HCT116 (cell line): ENCODE measurements around the gene SAMD4B. TPM values are rescaled to one million over a fixed set of nuclear protein-coding genes. Genes with fewer than 3 reads are reported as not detected.

ENCODE experiments used
- ATAC-seq: fragments of 200-7000 bp; cut with Tn5 transposase; 2 replicates; pipeline ENCODE4 v1.9.1; 2020; ENCODE audit warnings: mild to moderate bottlenecking, moderate library complexity
- BruUV-seq: library from RNA; stranded (reverse); fragments of 400-500 nt; replicated peaks from 2 replicates; lab custom pipeline; 2021; lab: Mats Ljungman, UMichigan
- CTCF ChIA-PET: fragments of 300-600 bp; sonication (Branson Sonifier 250); formaldehyde crosslinking; loops from one replicate; lab custom pipeline; 2021; ENCODE audit warnings: antibody characterized with exemption; lab: Charles Lee
- POLR2A ChIA-PET: fragments of 300-600, 350-600 bp; sonication (Branson Sonifier 250); formaldehyde crosslinking; loops from one replicate; lab custom pipeline; 2021; ENCODE audit warnings: antibody characterized with exemption; lab: Charles Lee
- RAD21 ChIA-PET, 2 experiments: fragments of 300-600 bp; sonication (Branson Sonifier 250); formaldehyde crosslinking; loops; one replicate each; lab custom pipeline; 2023; ENCODE audit warnings: low total read pairs in 2 of 2; ENCODE audit not compliant: uncharacterized antibody in 2 of 2, unreplicated experiment in 2 of 2, low non-redundant PET in 1 of 2; lab: Charles Lee
- DNase-seq: peaks from one replicate; pipeline ENCODE4 v3.0.0-alpha.2; 2010; ENCODE audit warnings: low read depth, low spot score
- H2AFZ ChIP-seq: fragments of 200-600 bp; shearing (Covaris generic), sonication (generic); 2 replicates; pipeline ENCODE4 v1.6.1; 2017; ENCODE audit warnings: low read depth, mixed run types, mixed read lengths, antibody characterized with exemption, low read length; ENCODE audit not compliant: poor library complexity, severe bottlenecking
- H3K27ac ChIP-seq: 2 replicates; pipeline ENCODE4 v1.5.1; 2012; ENCODE audit warnings: low read depth, low read length
- H3K27me3 ChIP-seq: fragments of 200-600 bp; sonication (generic); 2 replicates; pipeline ENCODE4 v1.6.1; 2016; ENCODE audit warnings: mixed run types, low read length, mixed read lengths; ENCODE audit not compliant: insufficient read depth
- H3K36me3 ChIP-seq, 2 experiments: fragments of 200-500 bp in 1 of 2; fragments of 200-600 bp in 1 of 2; sonication (Bioruptor generic) in 1 of 2; sonication (generic) in 1 of 2; 2 replicates each; pipeline versions ENCODE4 v1.5.1 to v1.6.1; 2014 to 2016; ENCODE audit warnings: low read length in 2 of 2, inconsistent platforms in 1 of 2, mixed read lengths in 1 of 2, mixed run types in 1 of 2; ENCODE audit not compliant: insufficient read depth in 2 of 2, control insufficient read depth in 1 of 2
- H3K4me1 ChIP-seq, 2 experiments: fragments of 200-600 bp in 1 of 2; sonication (generic) in 1 of 2; 2 replicates each; pipeline versions ENCODE4 v1.5.1 to v1.6.1; 2012 to 2017; ENCODE audit warnings: low read length in 2 of 2, inconsistent platforms in 1 of 2, mild to moderate bottlenecking in 1 of 2, mixed read lengths in 1 of 2, mixed run types in 1 of 2, moderate library complexity in 1 of 2; ENCODE audit not compliant: insufficient read depth in 2 of 2, control insufficient read depth in 1 of 2
- H3K4me2 ChIP-seq: fragments of 200-600 bp; sonication (generic); 2 replicates; pipeline ENCODE4 v1.6.1; 2017; ENCODE audit warnings: mixed run types, low read length, mixed read lengths
- H3K4me3 ChIP-seq, 2 experiments: fragments of 200-600 bp in 1 of 2; sonication (generic) in 1 of 2; replicated peaks in 1 of 2; 2 replicates each; pipeline ENCODE4 v1.5.1; 2011 to 2016; ENCODE audit warnings: low read length in 2 of 2, control low read depth in 1 of 2, low read depth in 1 of 2, mild to moderate bottlenecking in 1 of 2, mixed read lengths in 1 of 2, mixed run types in 1 of 2
- H3K79me2 ChIP-seq: fragments of 200-600 bp; sonication (generic); 2 replicates; pipeline ENCODE4 v1.6.1; 2017; ENCODE audit warnings: mild to moderate bottlenecking, mixed run types, low read length, moderate library complexity, mixed read lengths; ENCODE audit not compliant: insufficient read depth
- H3K9ac ChIP-seq: fragments of 200-600 bp; sonication (generic); 2 replicates; pipeline ENCODE4 v1.6.1; 2016; ENCODE audit warnings: low read length, mixed read lengths
- H3K9me2 ChIP-seq: fragments of 200-600 bp; sonication (generic), shearing (Covaris generic); 2 replicates; pipeline ENCODE4 v1.6.1; 2017; ENCODE audit warnings: mixed run types, mild to moderate bottlenecking, moderate library complexity; ENCODE audit not compliant: insufficient read depth
- H3K9me3 ChIP-seq, 2 experiments: fragments of 200-500 bp in 1 of 2; fragments of 200-600 bp in 1 of 2; sonication (Bioruptor generic) in 1 of 2; sonication (generic) in 1 of 2; 2 replicates each; pipeline ENCODE4 v1.6.1; 2014 to 2017; ENCODE audit warnings: low read length in 2 of 2, mixed read lengths in 2 of 2, inconsistent platforms in 1 of 2, low read depth in 1 of 2, mild to moderate bottlenecking in 1 of 2, mixed run types in 1 of 2, moderate library complexity in 1 of 2; ENCODE audit not compliant: control insufficient read depth in 1 of 2, insufficient read depth in 1 of 2
- H4K20me1 ChIP-seq: fragments of 200-600 bp; sonication (generic), shearing (Covaris generic); 2 replicates; pipeline ENCODE4 v1.6.1; 2017; ENCODE audit warnings: mixed run types, mild to moderate bottlenecking, moderate library complexity; ENCODE audit not compliant: insufficient read depth
- CEBPB ChIP-seq: IDR thresholded peaks from 2 replicates; pipeline ENCODE4 v1.6.1; 2012; ENCODE audit warnings: low read depth
- EGR1 ChIP-seq: IDR thresholded peaks from 2 replicates; pipeline ENCODE4 v1.6.1; 2012; ENCODE audit warnings: low read depth
- FOSL1 ChIP-seq: IDR thresholded peaks from 2 replicates; pipeline ENCODE4 v1.6.1; 2012; ENCODE audit warnings: low read depth
- JUND ChIP-seq: IDR thresholded peaks from 2 replicates; pipeline ENCODE4 v1.6.1; 2012
- intact Hi-C: fragments of 100-400 bp; cut with micrococcal nuclease; formaldehyde crosslinking; loops from 2 replicates; pipeline ENCODE4 v1.10.0; 2022
- total RNA-seq: library from RNA; stranded (reverse); gene quantifications from one replicate; pipeline ENCODE4 v1.2.1, GENCODE V29; 2021; ENCODE audit not compliant: unreplicated experiment
- TF ChIP-seq, protein P1 (sequence below), 3 experiments: fragments of 200-600 bp in 1 of 3; sonication (generic) in 1 of 3; IDR thresholded peaks in 2 of 3; conservative IDR thresholded peaks in 1 of 3; 2 replicates each; pipeline ENCODE4 v1.5.1; 2012 to 2017; ENCODE audit warnings: low read depth in 2 of 3, low read length in 2 of 3, antibody characterized with exemption in 1 of 3, borderline replicate concordance in 1 of 3, control low read depth in 1 of 3, mild to moderate bottlenecking in 1 of 3, mixed read lengths in 1 of 3, mixed run types in 1 of 3, moderate library complexity in 1 of 3; ENCODE audit not compliant: insufficient read depth in 1 of 3
- TF ChIP-seq, protein P2 (sequence below): IDR thresholded peaks from 2 replicates; pipeline ENCODE4 v1.6.1; 2011; ENCODE audit warnings: mild to moderate bottlenecking, low read length, moderate library complexity; ENCODE audit not compliant: insufficient replicate concordance; ENCODE audit errors: extremely low read depth

The SAMD4B gene
- total RNA-seq, 1 experiment from 2014 or later: 127 TPM

DNA sequence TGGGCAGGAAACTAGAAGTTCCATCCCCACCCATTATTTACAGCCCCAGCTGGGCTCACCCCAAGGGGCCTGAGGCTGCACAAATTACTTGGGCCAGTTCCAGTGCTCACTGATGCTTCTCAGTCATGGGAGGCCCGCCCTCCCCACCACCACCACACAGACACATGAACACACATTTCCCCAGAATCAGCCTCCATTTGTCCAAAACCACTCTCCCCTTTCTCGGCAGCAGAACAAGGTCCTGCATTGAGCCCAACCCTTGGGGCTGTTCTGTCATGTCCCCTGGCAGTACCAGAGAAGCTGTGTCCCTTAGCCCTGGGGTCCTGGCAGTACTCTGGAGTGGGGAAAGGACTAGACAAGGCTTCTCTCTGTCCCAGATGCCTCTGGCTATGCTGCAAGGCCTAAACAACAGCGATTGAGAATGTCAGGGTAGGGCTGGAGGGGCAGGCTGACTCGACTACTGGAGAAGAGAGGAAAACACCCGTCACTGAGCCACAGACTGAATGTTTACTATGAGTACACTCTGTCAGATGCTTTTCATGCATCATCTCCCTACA is 21.8 kb downstream of the SAMD4B start:
- no peak for DNase-seq
- TF ChIP-seq JUND: no peak
- TF ChIP-seq FOSL1: no peak
- TF ChIP-seq, protein P1, sequence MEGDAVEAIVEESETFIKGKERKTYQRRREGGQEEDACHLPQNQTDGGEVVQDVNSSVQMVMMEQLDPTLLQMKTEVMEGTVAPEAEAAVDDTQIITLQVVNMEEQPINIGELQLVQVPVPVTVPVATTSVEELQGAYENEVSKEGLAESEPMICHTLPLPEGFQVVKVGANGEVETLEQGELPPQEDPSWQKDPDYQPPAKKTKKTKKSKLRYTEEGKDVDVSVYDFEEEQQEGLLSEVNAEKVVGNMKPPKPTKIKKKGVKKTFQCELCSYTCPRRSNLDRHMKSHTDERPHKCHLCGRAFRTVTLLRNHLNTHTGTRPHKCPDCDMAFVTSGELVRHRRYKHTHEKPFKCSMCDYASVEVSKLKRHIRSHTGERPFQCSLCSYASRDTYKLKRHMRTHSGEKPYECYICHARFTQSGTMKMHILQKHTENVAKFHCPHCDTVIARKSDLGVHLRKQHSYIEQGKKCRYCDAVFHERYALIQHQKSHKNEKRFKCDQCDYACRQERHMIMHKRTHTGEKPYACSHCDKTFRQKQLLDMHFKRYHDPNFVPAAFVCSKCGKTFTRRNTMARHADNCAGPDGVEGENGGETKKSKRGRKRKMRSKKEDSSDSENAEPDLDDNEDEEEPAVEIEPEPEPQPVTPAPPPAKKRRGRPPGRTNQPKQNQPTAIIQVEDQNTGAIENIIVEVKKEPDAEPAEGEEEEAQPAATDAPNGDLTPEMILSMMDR (IDR thresholded peaks at IDR 0.05 in 2 of 3, conservative IDR thresholded peaks at IDR 0.05 in 1 of 3; ENCODE audit: borderline replicate concordance in 1 of 3, insufficient read depth in 1 of 3, low read depth in 2 of 3, low read length in 2 of 3): no peak
- TF ChIP-seq EGR1: no peak
- TF ChIP-seq CEBPB: no peak
- TF ChIP-seq, protein P2, sequence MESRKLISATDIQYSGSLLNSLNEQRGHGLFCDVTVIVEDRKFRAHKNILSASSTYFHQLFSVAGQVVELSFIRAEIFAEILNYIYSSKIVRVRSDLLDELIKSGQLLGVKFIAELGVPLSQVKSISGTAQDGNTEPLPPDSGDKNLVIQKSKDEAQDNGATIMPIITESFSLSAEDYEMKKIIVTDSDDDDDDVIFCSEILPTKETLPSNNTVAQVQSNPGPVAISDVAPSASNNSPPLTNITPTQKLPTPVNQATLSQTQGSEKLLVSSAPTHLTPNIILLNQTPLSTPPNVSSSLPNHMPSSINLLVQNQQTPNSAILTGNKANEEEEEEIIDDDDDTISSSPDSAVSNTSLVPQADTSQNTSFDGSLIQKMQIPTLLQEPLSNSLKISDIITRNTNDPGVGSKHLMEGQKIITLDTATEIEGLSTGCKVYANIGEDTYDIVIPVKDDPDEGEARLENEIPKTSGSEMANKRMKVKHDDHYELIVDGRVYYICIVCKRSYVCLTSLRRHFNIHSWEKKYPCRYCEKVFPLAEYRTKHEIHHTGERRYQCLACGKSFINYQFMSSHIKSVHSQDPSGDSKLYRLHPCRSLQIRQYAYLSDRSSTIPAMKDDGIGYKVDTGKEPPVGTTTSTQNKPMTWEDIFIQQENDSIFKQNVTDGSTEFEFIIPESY: no peak
- TF ChIP-seq, all 23 proteins: peak for 0
- H3K4me2 ChIP-seq: no peak overlapping the region
- H3K27ac ChIP-seq: no peak overlapping the region
- intact Hi-C loops: no loop called here
- ATAC-seq: no peak
- ChIA-PET POLR2A (no interaction called here), CTCF (no interaction called here), RAD21 (no interaction called here)
- H3K9me3 ChIP-seq: no peaks in the 10 kb centered on the region
- peaks cover 0 to 11% of the 10 kb centered on the region in 2 experiments; a peak in 2 of 4 replicates for H3K4me1 ChIP-seq
- no peak overlapping the region for H3K9ac ChIP-seq
- H3K36me3 ChIP-seq: peaks cover 22 to 35% of the 10 kb centered on the region in 2 experiments; a peak in 3 of 4 replicates
- H2AFZ ChIP-seq: no peak overlapping the region
- no TSS peak for BruUV-seq
- no peak overlapping the region for H3K4me3 ChIP-seq
- H3K79me2 ChIP-seq: peaks cover 7% of the 10 kb centered on the region; the same call in 1 of the 2 replicates
- no peaks in the 10 kb centered on the region for H3K9me2 ChIP-seq
- no peaks in the 10 kb centered on the region; the same call in 1 of the 2 replicates for H4K20me1 ChIP-seq
- no peaks in the 10 kb centered on the region for H3K27me3 ChIP-seq
